H1 (cell line): ENCODE data around the gene TAF4. TPM values are rescaled to one million over a fixed set of nuclear protein-coding genes. Genes with fewer than 3 reads are reported as not detected.

Source experiments
- CBX5 ChIP-seq: fragments of 300-800, 300-1000 bp; sonication (generic); IDR thresholded peaks from 2 replicates; pipeline ENCODE4 v1.7.1; 2016; ENCODE audit warnings: antibody characterized with exemption, low read length, low read depth
- CHD2 ChIP-seq: IDR thresholded peaks from 2 replicates; pipeline ENCODE4 v1.6.1; 2012; ENCODE audit warnings: low read length, improper control_type of control experiment
- HDAC2 ChIP-seq, 2 experiments: fragments of 300-600 bp in 1 of 2; sonication (generic) in 1 of 2; IDR thresholded peaks; 2 replicates each; pipeline ENCODE4 v1.6.1; 2011 to 2012; ENCODE audit warnings: low read depth in 2 of 2, low read length in 2 of 2, mild to moderate bottlenecking in 2 of 2, moderate library complexity in 2 of 2, borderline replicate concordance in 1 of 2, inconsistent platforms in 1 of 2
- PHF8 ChIP-seq: fragments of 200-600 bp; sonication (generic); conservative IDR thresholded peaks from 2 replicates; pipeline ENCODE4 v1.7.1; 2012; ENCODE audit warnings: low read depth, mild to moderate bottlenecking, inconsistent platforms, low read length, moderate library complexity
- SP4 ChIP-seq: IDR thresholded peaks from 2 replicates; pipeline ENCODE4 v1.6.1; 2012; ENCODE audit warnings: low read length, inconsistent platforms
- TAF1 ChIP-seq: IDR thresholded peaks from 2 replicates; pipeline ENCODE4 v1.6.1; 2011; ENCODE audit warnings: mild to moderate bottlenecking, low read depth, low read length
- polyA plus RNA-seq, 7 experiments: library from polyadenylated mRNA; depleted of rRNA in 3 of 7; stranded (reverse) in 5 of 7; unstranded in 2 of 7; fragments of >200 nt in 5 of 7; fragments of 200-250 nt in 2 of 7; gene quantifications; 1 replicate in 5 of 7; 2 replicates in 1 of 7; 4 replicates in 1 of 7; pipeline versions ENCODE4 v1.2.1 to v1.2.3, GENCODE V29; 2011 to 2013; ENCODE audit warnings: missing spikeins in 2 of 7, mixed read lengths in 2 of 7
- total RNA-seq: library from RNA; stranded (reverse); fragmentation: NEBNext Ultra II Directional; extraction: Animal tissue kit (Norgen Biotek cat#: 25700); gene quantifications from 2 replicates; pipeline ENCODE4 v1.2.1, GENCODE V29; 2021

The TAF4 gene
- total and polyA plus RNA-seq, 2 of the 8 experiments (the other 6 are each of a cell fraction or from before 2014, with no cell fraction given): 16.0 to 30.1 TPM

DNA sequence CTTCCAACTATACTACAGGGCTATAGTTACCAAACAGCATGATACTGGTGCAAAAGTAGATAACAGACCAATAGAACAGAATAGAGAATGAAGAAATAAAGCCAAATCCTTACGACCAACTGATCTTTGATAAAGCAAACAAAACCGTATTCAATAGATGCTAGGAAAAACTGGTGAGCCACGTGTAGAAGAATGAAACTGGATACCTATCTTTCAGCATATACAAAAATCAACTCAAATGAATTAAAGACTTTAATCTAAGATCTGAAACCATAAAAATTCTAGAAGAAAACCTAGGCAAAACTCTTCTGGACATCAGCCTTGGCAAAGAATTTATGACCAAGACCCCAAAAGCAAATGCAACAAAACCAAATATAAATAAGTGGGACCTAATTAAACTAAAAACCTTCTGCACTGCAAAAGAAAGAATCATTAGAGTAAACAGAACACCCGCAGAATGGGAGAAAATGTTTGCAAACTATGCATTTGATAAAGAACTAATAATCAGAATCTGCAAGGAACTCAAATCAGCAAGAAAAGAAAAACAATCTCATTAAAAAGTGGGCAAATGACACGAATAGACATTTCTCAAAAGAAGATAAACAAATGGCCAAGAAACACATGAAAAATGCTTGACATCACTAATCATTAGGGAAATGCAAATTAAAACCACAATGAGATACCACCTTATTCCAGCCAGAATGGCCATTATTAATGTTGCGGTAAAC, 109.8 kb downstream of the TAF4 start (continued):
- no peak for TF ChIP-seq CHD2
- TF ChIP-seq SP4: no peak
- no peak for TF ChIP-seq TAF1
- no peak for TF ChIP-seq CBX5
- TF ChIP-seq PHF8: no peak
- TF ChIP-seq HDAC2 (IDR thresholded peaks at IDR 0.05; ENCODE audit: borderline replicate concordance in 1 of 2, low read depth in 2 of 2, low read length in 2 of 2): no peak
